GM06990 (cell line): ENCODE measurements around the gene ACTRT2.

ENCODE experiments used
- DNase-seq: peaks from one replicate; pipeline ENCODE4 v3.0.0-alpha.2; 2011; ENCODE audit not compliant: insufficient read length; ENCODE audit errors: extremely low read depth
- H3K27me3 ChIP-seq: replicated peaks from 2 replicates; pipeline ENCODE4 v1.6.0; 2011; ENCODE audit warnings: low read length; ENCODE audit not compliant: control insufficient read depth, insufficient read depth
- H3K36me3 ChIP-seq: 2 replicates; pipeline ENCODE4 v1.5.1; 2011; ENCODE audit warnings: low read length; ENCODE audit not compliant: control insufficient read depth, insufficient read depth
- H3K4me3 ChIP-seq: replicated peaks from 2 replicates; pipeline ENCODE4 v1.5.1; 2011; ENCODE audit warnings: low read depth, mild to moderate bottlenecking, control low read depth, low read length
- CTCF ChIP-seq: IDR thresholded peaks from 2 replicates; pipeline ENCODE4 v1.5.1; 2011; ENCODE audit warnings: low read length, control low read depth, mild to moderate bottlenecking, inconsistent platforms; ENCODE audit not compliant: insufficient read depth, poor library complexity, severe bottlenecking

Gene ACTRT2

GRCh38 chr1:3019007-3019515, 2.2 kb upstream of the ACTRT2 start:
- no peak for DNase-seq
- H3K4me3 ChIP-seq, result no peak overlapping the region
- TF ChIP-seq CTCF, result no peak
- H3K27me3 ChIP-seq, result no peaks in the 10 kb centered on the region
- no peaks in the 10 kb centered on the region for H3K36me3 ChIP-seq

GRCh38 chr1:3019516-3020051, 1.7 kb upstream of the ACTRT2 start:
- DNase-seq, result no peak
- H3K27me3 ChIP-seq, result no peaks in the 10 kb centered on the region
- no peak for TF ChIP-seq CTCF
- H3K4me3 ChIP-seq, result no peak overlapping the region
- no peaks in the 10 kb centered on the region for H3K36me3 ChIP-seq

GRCh38 chr1:3020263-3020909, 881 bp upstream of the ACTRT2 start:
- TF ChIP-seq CTCF, result no peak
- Histone ChIP-seq H3K36me3 (no peaks in the 10 kb centered on the region), H3K27me3 (no peaks in the 10 kb centered on the region), H3K4me3 (no peak overlapping the region)
- DNase-seq, result no peak

- Histone ChIP-seq H3K36me3 (no peaks in the 10 kb centered on the region), H3K4me3 (no peak overlapping the region), H3K27me3 (no peaks in the 10 kb centered on the region)
- DNase-seq, result no peak
- TF ChIP-seq CTCF, result no peak
Observed at GRCh38 chr1:3021801-3022401, 634 bp downstream of the ACTRT2 start.

GRCh38 chr1:3022511-3022973, 1.3 kb downstream of the ACTRT2 start:
- Histone ChIP-seq H3K4me3 (no peak overlapping the region), H3K27me3 (no peaks in the 10 kb centered on the region), H3K36me3 (no peaks in the 10 kb centered on the region)
- no peak for DNase-seq
- TF ChIP-seq CTCF, result no peak
